RCC 7860 (cell line): ENCODE data around the gene GMNC.

Experiments
- DNase-seq: peaks from one replicate; pipeline ENCODE4 v3.0.0-alpha.2; 2015; ENCODE audit warnings: low spot score
- FAIRE-seq: peaks from 2 replicates; lab custom pipeline; 2012; peaks lifted over from hg19 to GRCh38; lab: Jason Lieb, UNC

GMNC gene

DNA sequence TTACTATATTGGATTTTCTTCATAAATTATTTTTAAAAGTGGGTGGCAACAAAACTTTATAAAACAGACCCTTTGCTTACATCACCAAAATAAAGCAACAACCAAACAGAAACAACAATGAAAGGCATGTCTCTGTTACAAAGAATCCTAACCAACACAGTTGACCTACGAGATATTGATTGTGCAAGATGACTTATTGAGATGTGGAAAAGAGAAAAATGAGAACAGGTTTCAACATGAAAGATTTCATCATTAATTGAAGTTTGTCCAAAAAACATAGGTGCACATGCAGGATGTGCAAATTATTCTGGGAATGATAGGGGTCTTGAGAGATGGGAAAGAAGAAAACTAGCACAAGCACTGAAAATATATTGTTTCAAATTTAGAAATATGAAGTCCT is 9.0 kb downstream of the GMNC start:
- DNase-seq (no peak), FAIRE-seq (no peak)

DNA sequence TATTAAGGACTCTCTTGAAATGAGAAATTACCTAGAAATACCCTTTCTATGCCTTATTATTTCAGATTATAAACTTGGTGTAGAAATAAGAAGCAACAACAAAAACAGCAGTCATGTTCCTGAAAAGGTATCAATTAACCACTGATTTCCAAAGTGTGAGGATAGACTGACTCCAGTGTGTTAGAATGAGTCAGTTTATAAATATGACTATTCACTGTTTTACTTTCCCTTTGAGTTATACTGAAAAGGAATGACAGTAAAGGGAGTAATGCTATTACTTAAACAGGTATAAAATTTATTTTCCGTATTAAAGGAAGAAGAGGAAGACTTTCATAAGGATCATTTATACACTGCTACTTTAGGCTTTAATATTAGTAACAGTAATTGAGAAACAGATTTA is 12.9 kb downstream of the GMNC start:
- DNase-seq (no peak), FAIRE-seq (no peak)

DNA sequence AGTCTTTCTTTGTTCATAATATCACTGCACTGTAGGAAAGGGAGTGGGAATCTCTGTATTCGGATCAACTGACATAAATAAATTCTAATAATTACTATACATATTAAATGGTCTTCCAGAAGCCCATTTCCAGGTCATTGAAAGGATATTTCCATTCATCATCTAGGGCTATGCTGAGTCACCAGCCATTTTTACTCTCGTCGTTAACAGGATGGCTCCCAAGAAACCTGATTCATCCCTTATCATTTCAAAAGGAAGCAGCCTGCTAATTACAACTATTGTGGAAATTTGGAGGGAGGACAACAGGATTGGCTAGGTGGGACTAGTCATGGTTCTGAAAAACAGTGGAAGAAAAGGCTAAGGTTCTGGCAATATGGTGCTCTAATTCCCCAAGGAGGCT is 13.6 kb downstream of the GMNC start:
- DNase-seq = no peak
- no peak for FAIRE-seq

DNA sequence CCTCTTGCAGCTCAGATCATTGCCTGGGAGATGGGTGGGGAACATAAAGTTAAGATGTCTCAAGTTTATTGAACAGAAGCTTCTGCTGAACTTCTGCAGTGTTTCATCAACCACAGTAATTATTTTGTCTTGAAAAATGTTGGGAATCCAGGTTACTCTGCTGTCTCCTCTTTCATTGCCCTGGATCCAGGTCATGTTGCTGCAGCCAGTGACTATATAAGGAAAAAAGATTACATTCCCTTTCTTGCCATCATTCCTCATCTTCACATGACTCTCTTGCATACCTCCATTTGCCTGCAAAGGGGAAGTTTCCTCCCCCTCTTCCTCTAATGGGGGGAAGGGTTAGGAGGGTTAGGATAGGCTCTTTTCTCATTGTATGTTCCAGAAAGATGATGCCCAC is 15.1 kb downstream of the GMNC start:
- DNase-seq (no peak), FAIRE-seq (no peak)

DNA sequence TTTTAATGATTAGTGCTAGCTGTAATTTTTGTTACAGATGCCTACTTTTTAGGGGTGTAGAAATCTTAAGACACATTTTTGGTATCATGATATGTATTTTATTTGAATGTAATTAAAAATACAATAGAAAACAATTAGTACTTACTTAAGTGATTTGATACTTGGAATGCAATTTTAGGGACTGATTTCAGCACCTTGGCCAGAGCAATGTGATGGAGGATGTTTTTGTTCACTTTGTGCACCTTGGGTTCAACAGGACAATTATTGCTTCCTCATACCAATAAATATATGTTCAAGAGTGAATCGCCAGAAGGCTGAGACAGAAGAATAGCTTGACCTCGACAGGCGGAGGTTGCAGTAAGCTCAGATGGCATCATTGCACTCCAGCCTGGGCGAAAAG is 22.3 kb downstream of the GMNC start:
- peak; percentile 12 for FAIRE-seq
- no peak for DNase-seq

DNA sequence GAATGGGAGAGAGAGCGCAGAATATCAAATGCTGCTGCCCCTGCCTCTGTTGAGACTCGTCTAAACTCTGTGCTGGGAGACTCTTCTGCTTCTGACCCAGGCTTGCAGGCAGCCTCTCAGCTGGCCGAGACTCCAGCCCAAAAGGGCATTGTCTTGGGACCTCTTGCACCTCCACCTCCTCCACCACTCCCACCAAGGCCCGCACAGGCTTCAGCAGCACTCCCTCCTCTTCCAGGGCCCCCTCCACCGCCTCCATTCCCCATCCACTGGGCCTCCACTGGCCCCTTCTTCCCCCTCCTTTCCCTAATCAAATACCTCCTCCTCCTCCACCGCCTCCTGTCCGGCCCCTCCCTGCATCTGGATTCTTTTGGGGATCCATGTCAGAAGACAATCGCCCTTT is 31.3 kb downstream of the GMNC start:
- no peak for FAIRE-seq
- DNase-seq = no peak

DNA sequence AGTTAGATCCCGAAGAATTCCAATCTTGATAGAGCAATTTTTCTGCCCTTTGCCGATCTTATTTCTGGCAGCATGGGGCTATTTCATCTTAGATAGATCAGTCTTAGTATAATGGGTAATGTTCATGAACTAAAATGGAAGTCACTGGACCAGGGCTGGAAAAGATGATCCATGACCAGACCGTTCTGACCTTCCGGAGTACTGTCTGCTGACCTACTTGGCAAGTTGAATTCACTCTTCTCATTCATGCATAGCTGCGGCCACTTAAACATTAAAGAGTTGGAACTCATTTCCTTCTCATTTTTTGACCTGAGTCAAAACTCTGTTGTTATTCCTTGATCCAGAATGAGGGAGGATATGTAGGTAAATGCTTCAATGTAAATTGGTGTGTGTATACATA is 32.5 kb downstream of the GMNC start:
- DNase-seq (no peak), FAIRE-seq (peak; percentile 40)

DNA sequence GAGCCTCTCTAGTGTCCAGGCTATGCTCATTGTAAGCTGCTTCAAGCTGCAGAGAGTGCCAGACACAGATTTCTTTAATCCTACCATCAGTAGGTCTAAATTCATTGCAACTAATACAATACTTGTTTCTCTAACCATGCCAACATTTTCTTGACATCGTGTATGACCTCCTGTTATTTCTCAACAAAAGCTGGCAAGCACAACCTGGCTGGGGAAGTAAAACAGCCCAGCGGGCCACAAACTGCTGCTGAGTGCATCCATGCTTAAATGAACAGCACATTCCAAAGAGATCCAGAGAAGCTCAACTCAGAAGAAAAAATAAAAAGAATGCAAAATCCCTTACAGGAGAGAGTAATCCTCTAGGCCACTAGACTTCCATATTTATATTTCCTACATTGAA is 36.5 kb downstream of the GMNC start:
- DNase-seq (no peak), FAIRE-seq (no peak)

DNA sequence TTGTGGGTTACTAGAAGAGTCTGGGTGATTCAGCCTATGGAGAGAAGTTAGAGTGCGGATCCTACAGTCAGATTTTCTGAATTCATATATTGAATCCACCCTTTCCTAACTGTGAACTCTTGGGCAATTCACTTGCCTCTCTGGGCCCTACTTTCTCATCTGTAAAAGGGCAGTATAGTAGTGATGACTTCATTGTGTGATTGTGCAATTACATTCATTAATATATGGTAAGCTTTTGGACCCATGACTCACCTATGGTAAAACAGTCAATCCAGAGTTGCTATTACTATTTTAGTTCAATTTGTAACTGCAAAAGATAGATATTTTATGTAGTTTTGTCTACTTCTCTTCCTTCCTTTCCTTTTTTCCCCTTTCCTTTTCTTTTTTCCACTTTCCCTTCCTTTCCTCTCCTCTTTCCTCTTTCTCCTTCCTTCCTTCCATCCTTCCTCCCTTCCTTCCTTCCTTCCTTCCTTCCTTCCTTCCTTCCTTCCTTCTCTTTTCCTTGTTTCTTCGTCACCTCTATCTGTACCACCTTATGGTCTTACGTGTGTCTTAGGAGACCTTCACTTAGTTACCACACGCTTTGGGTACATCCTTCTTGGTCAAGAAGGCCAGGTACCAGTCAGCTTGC is 37.0 kb downstream of the GMNC start:
- no peak for DNase-seq
- no peak for FAIRE-seq

DNA sequence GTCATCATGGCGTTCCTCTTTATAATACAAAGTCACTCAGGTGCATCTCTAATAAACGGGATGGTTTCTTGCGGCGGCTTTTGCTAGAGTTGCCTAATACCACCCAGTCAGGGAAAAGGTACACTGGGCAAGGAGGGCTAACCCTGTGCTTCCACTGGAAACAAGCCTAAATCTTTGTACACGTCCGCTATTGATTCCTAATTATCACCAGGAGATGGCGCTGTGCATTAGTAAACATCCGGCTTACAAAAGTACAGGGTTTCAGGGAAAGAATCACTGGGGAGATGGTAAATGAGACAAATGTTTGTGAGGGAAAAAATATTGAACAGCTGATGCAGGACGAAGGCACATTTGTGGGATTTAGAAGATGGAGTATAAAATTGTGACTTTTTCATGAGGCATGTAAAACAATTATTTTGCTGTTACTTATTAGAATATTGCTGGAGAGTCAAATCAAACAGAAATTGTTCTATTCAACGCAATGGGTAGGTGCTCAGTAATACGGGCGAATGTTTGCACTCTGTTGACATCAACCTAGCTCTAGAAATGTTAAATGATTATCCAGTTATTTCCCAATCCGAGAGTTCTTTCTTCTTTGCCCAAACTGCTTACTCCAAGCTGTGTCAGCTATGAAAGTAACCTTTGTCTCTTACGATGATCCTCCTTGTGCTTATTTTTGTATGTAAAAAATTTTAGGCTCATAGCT is 50.6 kb downstream of the GMNC start:
- FAIRE-seq (peak; percentile 65), DNase-seq (peak; percentile 48)

DNA sequence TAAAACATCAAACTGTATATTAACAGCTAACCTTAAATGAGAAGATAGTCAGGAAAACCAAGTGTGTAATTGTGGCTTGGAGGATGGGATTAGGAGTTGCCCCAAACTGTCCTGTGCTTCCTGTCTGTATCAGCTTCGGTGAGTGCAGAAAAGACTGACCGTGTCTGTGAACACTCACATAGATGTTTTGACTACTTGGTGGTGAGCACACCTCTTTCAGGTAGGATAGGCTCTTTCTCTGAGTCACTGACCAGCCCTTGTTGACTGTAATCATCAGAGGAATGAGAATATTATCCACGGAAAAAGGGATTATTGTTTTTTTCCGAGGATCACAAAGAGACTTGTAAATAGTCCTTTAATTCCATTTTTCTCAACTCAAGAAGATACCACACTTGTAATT is 51.5 kb downstream of the GMNC start:
- no peak for DNase-seq
- FAIRE-seq = no peak

DNA sequence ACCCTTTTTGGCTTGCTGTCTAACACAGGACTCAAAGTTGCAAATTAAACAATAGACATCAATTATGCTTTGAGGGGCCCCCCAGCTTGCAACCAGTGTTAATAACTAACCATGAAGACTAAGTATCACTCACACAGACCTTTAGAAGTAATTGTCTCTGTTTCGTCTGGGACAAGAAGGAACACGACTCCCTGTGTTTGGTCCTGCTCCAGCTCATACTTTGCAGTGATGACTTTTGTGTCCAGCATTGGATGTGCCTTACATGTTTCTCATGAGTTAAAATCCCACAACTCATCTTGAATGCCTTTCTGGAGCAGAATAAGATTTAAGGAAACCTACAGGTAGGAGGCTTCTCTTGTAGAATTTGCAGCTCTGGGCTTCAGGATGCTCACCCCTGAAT is 53.1 kb downstream of the GMNC start:
- DNase-seq = no peak
- no peak for FAIRE-seq

DNA sequence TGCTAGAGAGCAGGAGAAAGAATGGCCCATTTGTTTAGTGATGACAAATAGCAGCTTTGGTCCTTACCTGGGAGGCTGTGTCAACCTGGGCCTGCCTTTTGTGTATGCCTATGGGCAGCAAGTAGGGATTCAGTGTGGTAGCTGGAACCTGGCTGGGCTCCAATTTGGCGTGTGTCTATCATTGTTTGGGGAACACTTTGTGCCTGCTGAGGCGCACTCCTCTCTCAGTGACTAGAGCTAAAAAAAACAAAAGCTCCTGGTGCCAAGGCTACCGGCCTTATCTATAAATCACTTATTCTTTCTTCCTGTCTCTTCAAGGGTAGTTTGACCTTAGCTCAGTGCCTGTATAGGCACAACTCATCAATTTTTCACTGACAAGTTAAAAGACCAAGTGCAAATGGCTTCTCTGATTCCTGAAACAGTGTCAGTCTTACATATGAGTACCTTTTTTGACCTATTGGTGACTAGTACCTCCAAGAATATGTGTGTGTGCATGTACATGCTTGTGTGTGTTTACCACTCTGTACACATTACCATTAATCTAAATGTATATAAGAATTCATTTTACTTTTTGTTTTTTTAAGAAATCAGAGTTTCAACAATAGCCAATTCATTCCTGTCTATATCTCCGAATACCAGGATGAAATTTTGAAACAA is 54.6 kb downstream of the GMNC start:
- no peak for DNase-seq
- no peak for FAIRE-seq
